ENCODE data around the gene FMOD.

DNA sequence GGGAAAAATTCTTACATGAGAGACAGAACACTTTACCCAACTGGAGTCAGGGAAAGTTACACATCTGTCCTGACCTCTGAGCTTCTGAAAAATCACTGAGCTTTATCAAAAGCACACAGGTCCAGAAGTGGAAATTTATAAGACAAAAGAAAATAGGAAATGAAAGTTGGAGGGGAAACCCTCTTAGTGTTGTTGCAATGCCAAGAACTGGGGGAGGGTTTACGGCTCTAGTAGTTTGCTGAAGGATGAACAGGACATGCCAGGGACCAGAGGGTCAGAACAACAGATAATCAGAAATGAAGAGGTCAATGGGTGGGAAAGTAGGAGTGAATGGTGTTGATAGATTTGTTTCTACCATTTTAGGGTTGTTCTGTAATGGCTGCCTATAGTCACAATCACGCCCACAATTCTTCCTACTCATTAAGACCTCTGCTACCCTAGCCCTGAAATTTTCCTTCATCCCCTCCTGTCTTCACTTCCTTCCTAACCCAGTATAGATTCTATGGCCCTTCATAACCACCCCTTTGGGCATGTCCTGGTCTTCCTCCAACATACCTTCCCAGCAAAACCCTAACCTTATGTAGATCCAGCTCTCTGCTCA, 30.3 kb upstream of the FMOD start:
- TF ChIP-seq ZNF274 (IDR thresholded peaks at IDR 0.05; ENCODE audit: low read depth, low read length) (no peak), YY1 (IDR thresholded peaks at IDR 0.05; ENCODE audit: insufficient read depth, insufficient read length) (no peak), SUZ12 (IDR thresholded peaks at IDR 0.05; ENCODE audit: extremely low read depth, insufficient read depth, insufficient read length) (no peak)
